ENCODE measurements around the gene SLC5A10.
A peak's percentile ranks its signal among the peaks of the same experiment; 100 is the strongest.
"Not testable (repeated sequence)": the region's sequence is repeated elsewhere in the genome, so short reads cannot be mapped to it uniquely, and the experiment has no call there.

The SLC5A10 gene

GRCh38 chr17:18947866-18948265, 4.1 kb upstream of the SLC5A10 start:
- DNase-seq (ENCODE audit: low read depth in 2 of 2): no peak

GRCh38 chr17:18948476-18949006, 3.4 kb upstream of the SLC5A10 start:
- DNase-seq (ENCODE audit: low read depth in 2 of 2): no peak

GRCh38 chr17:18949566-18949965, 2.4 kb upstream of the SLC5A10 start:
- no peak for DNase-seq (ENCODE audit: low read depth in 2 of 2)

- no peak for DNase-seq (ENCODE audit: low read depth in 2 of 2)
Observed at GRCh38 chr17:18950346-18950745, 1.6 kb upstream of the SLC5A10 start.

- no peak for DNase-seq (ENCODE audit: low read depth in 2 of 2)
Observed at GRCh38 chr17:18950944-18951905, 740 bp upstream of the SLC5A10 start.

GRCh38 chr17:18953231-18953728, 1.3 kb downstream of the SLC5A10 start:
- no peak for DNase-seq (ENCODE audit: low read depth in 2 of 2)

GRCh38 chr17:18954321-18954720, 2.4 kb downstream of the SLC5A10 start:
- DNase-seq (ENCODE audit: low read depth in 2 of 2): no peak

GRCh38 chr17:18955009-18955408, 3.0 kb downstream of the SLC5A10 start:
- no peak for DNase-seq (ENCODE audit: low read depth in 2 of 2)

- DNase-seq (ENCODE audit: low read depth in 2 of 2): not testable (repeated sequence)
Observed at GRCh38 chr17:18956021-18956420, 4.1 kb downstream of the SLC5A10 start.

- DNase-seq (ENCODE audit: low read depth in 2 of 2): no peak
Observed at GRCh38 chr17:18956581-18956980, 4.6 kb downstream of the SLC5A10 start.

GRCh38 chr17:18957831-18958230, 5.9 kb downstream of the SLC5A10 start:
- DNase-seq (ENCODE audit: low read depth in 2 of 2): no peak

- no peak for DNase-seq (ENCODE audit: low read depth in 2 of 2)
Observed at GRCh38 chr17:18958611-18959010, 6.6 kb downstream of the SLC5A10 start.

- DNase-seq (ENCODE audit: low read depth in 2 of 2): no peak
Observed at GRCh38 chr17:18959071-18959844, 7.3 kb downstream of the SLC5A10 start.

GRCh38 chr17:18959845-18960240, 7.9 kb downstream of the SLC5A10 start:
- no peak for DNase-seq (ENCODE audit: low read depth in 2 of 2)

- DNase-seq (ENCODE audit: low read depth in 2 of 2): no peak
Observed at GRCh38 chr17:18960241-18960665, 8.3 kb downstream of the SLC5A10 start.

- peak; percentile 78 to 85 for DNase-seq (ENCODE audit: low read depth in 2 of 2)
Observed at GRCh38 chr17:18960803-18961511, 9.0 kb downstream of the SLC5A10 start.

- no peak for DNase-seq (ENCODE audit: low read depth in 2 of 2)
Observed at GRCh38 chr17:18961634-18962493, 9.9 kb downstream of the SLC5A10 start.

- DNase-seq (ENCODE audit: low read depth in 2 of 2): no peak
Observed at GRCh38 chr17:18962494-18962815, 10.5 kb downstream of the SLC5A10 start.

- no peak for DNase-seq (ENCODE audit: low read depth in 2 of 2)
Observed at GRCh38 chr17:18963126-18964017, 11.4 kb downstream of the SLC5A10 start.

- DNase-seq (ENCODE audit: low read depth in 2 of 2): no peak
Observed at GRCh38 chr17:18964018-18964351, 12.0 kb downstream of the SLC5A10 start.
